NCI-H1092 treated with DMSO at 0.1 percent for 48 hours (cell line): ENCODE measurements around the gene YPEL4.
"Not testable (repeated sequence)": the region's sequence is repeated elsewhere in the genome, so short reads cannot be mapped to it uniquely, and the experiment has no call there.

Experiments used
- DNase-seq: peaks from one replicate; lab custom pipeline; 2025; lab: John Stamatoyannopoulos, UW

Gene YPEL4, protein sequence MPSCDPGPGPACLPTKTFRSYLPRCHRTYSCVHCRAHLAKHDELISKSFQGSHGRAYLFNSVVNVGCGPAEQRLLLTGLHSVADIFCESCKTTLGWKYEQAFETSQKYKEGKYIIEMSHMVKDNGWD

DNA sequence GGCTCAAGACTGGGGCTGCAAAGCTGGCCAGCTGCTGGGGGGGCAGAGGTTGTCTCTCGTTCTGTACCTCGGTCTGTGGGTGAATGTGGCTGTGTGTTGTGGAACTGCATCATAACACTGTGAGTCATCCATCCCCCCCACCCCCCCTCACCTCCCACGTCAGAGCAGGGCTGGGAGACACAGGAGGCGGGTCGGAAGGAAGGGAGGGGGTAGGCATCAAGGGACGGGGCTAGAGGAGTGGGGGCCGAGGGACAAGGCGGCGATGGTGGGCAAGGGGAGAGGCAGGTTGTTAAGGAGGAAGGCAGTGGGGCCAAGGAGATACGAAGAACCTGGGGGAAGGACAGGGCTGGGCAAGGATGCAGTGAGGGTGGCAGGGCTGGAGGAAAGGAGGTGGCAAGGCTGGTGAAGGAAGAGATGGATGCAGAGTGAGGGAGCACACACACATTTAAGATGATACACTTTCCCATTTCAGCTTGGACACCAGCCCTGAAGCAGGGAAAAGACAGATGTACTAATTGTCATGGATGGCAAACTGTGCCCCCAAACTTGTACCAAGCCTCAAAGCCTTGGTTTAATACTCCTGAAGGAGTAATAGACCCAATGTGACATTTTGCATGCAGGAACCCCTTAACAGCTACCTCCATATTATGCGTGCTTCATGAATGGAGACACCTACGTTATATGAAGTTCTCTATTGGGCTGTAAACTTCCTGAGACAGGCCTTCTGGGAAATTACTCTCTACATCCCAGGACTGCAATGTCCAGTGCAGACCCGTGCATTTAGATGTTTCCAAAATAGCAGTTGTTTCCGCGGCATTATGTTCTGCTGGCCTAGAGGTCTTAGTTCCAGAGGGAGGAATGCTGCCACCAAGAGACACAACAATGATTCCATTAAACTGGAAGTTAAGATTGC is at the start of gene YPEL4:
YPEL4 (minus strand) TSS at position 87 of the 913 bp plus-strand sequence. CDS start 2,805 bp downstream, outside the sequence.
- no peak for DNase-seq

DNA sequence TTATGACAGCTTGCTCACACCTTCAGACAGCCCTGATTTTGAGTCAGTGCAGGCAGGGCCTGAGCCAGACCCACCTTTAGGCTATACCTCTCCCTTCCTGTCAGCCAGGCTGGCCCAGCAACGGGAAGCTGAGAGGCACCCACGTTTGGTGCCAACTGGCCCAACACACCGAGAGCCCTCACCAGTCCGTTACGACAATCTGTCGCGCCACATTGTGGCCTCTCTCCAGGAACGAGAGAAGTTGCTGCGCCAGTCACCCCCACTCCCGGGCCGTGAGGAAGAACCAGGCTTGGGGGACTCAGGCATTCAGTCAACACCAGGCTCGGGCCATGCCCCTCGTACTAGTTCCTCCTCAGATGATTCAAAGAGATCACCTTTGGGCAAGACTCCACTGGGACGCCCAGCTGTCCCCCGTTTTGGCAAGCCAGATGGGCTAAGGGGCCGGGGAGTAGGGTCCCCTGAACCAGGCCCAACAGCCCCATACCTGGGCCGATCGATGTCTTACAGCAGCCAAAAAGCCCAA is 49.2 kb upstream of the YPEL4 start:
- DNase-seq: no peak

DNA sequence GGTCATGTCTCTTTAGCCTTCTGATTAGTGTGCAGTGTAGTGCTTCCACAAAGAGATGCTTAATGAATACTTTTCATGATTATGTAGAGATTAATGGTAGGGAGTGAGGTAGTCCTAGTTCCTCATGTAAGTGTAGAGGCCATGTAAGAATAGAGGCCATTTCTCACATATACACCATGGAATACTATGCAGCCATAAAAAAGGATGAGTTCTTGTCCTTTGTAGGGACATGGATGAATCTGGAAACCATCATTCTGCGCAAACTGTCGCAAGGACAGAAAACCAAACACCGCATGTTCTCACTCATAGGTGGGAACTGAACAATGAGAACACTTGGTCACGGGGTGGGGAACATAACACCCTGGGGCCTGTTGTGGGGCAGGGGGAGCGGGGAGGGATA is 40.8 kb upstream of the YPEL4 start:
- not testable (repeated sequence) for DNase-seq

DNA sequence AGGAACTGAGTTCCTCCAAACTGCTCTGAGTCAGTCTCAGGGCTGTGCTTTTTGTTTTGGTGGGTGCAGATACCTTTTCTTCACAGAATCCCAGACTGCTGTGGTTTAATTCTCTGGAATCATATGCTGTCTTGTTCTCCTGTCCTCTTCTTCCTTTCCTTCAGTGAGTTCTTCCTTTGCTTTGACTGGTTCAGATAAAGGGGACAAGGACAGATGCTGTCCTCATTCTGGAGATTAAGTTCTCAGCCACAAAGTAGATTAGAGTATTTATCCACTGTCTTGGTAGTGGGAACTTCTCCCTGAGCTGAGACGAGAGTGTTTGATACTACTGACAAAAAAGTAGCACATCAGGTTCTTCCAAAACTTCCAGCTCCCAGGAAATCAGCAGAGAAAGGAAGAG is 31.5 kb upstream of the YPEL4 start:
- no peak for DNase-seq

DNA sequence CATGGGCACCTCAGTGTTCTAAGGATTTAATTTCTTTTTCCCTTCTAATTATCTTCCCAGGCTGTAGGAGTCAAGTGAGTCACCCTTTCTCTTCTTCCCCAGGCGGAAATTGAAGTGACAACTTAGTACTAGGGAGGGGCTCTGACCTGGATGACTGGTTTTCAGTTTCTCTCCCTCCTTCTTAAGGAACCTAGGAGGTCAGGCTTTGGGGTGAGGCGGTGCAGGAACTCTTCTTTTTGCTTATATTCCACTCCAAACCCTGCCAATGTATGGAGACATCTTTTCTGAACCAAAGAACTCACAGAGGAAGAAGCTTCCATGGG is 30.8 kb upstream of the YPEL4 start:
- no peak for DNase-seq

DNA sequence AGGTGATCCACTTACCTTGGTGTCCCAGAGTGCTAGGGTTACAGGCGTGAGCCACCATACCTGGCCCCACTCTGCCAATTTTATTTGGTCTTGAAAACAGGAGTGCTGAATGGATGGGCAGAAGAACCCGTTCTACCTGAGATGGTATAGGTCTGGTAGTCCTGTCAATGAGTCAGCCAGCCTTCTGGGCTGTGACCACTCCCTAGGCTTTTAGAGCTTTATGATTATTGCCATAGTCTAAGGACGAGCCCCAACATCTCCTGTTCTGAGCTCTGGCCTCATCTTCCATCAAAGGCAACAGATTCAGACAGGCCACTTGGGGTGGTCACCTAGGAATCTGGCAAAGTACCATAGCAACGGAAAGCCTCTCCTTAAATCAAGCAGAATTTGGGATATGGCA is 29.7 kb upstream of the YPEL4 start:
- DNase-seq: no peak

DNA sequence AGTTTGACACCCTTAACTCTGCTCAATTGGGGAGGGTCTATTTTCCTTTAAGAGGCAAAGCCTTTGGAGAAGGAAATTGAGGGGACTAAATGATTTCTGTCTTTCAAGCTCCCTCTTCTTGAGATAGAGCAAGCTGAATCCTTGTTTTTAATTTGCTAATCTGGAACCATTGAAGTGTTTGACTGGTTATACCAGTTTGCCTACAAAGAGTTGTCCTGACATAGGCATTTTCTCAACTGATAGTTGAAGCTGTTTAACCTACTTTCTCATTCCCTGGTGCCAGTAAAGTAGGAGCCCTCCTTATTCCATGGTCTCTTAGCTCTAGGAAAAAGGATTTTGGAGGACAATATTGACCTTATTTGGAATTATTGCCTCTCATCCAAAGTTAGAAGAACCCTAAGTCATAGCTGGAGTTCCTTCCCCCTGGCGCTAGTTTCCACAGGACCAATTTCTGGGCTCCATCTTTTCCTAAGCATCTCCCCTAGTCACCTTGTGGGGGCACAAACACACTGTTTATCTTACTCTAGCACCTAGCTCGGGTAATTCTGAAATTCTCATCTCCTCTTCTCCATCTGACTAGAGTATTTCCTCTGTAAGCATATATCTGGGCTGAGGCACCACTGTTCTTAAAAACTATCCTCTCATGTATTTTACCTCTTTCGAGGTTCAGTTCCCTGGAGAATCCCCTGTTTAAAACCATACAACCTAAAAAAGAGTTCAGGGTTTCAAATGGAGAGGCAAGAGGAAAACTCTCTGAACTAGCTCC is 25.6 kb upstream of the YPEL4 start:
- no peak for DNase-seq

DNA sequence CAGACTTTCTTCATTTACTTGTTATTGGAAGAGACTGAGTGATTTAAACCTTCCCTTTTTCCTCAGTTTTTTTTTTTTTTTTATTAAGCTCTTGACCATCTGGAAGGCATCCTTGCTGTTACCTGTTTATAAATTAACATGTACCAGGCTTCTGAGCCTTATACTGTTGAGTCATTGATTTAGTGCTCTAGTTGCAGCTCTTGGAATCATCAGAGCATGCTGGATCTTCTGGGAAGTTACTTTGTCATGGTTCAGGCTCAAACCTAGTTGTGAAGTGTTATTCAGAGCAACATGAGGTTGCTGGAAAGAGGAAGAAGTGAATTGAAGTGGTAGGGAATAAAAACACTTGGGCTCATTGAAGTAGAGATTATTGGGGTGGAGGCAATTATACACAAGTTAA is 24.5 kb upstream of the YPEL4 start:
- no peak for DNase-seq

DNA sequence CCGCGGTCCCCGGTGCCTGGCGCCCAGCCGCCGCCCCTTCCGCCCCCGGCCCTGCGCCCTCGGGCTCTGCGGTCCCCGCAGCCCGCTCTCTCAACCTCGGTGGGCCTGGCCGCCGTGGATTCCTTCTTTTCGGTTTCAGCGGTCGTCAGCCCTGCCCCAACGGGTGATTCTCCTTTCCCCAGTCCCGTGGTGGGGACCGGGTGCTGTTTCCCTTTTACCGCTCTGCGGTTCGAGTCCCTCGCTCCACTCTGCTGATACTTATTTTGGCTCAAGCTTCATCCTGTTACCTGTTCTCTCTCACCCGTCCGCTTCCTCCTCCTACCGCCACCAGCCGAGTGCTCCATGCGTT is 18.7 kb upstream of the YPEL4 start:
- peak; percentile 37 for DNase-seq

DNA sequence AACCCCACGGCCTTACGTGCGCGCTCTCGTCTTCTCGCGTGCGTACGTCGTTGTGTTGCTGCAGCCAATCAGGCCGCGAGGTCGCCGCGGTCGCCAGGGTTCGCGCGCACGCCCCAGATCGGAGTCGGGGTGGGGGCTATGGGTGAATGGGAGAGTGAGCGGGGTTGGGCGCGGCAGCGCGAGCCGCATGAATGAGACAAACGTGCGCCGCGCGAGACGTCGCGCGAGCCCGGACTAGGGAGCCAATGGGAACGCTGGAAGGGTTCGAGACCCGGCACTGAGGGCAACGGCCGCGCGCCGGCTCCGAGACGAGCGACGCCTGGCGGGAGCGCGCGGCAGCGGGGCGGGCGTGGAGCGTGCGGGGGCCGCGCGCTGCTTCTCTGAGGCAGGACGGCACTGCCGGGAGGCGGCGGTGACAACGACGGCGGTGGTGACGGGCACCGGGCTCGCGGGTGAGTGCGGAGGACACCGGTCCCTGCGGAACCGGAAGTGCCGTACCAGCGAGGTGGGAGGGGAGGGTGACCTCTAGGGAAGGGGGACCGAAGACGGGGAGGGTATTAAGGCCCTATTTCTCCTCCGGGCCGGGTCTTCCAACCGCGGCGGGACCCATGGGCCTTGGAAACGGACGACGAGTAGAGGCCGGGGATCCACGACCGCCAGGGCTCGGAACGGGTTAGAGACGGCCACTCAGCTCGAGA is 18.2 kb upstream of the YPEL4 start, which contains the start of gene ZDHHC5:
ZDHHC5 (plus strand) TSS at position 379 of the 698 bp plus-strand sequence. CDS start 4,977 bp downstream, outside the sequence.
- peak; percentile 100 for DNase-seq

DNA sequence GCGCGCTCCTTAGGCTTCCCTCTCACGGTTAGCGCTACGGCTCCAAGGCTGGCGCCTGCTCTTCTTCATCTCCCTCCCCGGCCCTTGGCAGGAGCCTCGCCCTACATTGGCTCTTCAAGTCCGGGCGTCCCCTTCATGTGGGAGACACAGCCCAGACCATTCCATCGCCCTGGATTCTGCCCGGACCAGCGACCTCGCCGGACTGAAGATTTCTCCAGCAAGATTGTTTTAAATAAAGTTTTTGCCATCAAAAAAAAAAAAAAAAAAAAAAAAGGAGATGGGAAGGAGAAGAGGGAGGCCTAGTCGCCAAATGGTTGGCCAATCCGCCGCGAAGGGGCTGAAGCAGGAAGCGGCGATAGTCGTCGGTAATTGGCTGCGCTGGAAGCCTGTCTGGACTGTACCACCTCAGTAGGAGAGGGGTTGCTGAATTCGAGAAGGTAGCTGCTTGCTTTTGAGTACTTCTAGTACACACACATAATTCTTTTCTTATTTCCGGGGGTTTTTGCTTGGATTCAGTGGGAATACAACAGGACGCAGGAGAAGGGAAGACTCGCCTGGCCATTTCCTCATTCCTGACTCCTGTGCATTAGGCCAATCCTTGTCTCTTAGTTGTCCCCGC is 17.5 kb upstream of the YPEL4 start:
- peak; percentile 100 for DNase-seq

DNA sequence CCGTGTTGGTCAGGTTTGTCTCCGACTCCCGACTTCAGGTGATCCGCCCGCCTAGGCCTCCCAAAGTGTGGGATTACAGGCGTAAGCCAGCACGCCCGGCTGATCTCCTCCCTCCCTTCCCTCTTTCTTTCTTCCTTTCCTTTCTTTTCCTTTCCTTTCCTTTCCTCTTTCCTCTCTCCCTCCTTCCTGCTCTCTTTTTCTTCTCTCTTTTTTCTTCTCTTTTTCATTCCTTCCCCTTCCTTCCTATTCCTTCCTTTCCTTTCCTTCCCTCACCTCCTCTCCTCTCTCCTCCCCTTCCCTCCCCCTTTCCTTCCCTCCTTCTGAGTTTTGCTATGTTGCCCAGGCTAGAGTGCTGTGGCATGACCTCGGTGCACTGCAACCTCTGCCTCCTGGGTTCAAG is 14.3 kb upstream of the YPEL4 start:
- no peak for DNase-seq

DNA sequence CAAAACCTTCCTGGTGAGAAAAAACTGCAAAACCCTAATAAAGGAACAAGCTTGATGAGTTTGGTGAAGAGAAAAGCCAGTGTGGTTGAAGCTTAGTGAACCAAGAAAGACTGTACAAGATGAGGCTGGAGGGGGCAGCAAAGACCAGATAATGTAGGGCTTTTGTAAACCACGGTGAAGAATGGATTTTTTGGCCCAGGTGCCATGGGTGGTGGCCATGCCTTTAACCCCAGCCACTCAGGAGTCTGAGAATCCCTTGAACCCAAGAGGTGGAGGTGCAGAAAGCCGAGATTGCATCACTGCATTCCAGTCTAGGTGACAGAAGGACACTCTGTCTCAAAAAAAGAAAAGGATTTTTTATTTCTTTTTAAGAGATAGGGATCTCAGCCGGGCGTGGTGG is 13.2 kb upstream of the YPEL4 start:
- DNase-seq: no peak

DNA sequence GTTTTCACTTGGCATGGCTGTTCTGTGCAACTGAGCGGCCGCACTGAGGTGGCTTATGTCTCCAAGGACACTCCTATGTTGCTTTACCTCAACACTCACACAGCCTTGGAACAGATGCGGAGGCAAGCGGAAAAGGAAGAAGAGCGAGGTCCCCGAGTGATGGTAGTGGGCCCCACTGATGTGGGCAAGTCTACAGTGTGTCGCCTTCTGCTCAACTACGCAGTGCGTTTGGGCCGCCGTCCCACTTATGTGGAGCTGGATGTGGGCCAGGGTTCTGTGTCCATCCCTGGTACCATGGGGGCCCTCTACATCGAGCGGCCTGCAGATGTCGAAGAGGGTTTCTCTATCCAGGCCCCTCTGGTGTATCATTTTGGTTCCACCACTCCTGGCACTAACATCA is 10.0 kb upstream of the YPEL4 start:
- no peak for DNase-seq

DNA sequence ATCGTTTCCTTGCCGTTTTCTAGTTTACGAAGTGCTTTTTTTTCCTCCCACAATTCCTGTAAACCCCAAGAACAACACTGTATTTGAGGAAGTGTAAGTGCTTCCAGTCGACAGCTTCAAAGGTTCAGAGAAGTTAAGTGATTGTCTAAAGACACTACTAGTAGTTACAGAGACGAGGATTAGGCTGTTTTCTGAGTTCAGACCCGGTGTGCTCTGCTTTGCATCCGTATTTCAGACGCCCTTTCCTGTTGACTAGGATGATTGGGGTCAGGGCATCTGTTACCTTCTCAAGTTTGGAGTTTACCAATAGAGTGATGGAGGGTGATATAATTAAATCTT is 8.3 kb upstream of the YPEL4 start:
- DNase-seq: no peak

DNA sequence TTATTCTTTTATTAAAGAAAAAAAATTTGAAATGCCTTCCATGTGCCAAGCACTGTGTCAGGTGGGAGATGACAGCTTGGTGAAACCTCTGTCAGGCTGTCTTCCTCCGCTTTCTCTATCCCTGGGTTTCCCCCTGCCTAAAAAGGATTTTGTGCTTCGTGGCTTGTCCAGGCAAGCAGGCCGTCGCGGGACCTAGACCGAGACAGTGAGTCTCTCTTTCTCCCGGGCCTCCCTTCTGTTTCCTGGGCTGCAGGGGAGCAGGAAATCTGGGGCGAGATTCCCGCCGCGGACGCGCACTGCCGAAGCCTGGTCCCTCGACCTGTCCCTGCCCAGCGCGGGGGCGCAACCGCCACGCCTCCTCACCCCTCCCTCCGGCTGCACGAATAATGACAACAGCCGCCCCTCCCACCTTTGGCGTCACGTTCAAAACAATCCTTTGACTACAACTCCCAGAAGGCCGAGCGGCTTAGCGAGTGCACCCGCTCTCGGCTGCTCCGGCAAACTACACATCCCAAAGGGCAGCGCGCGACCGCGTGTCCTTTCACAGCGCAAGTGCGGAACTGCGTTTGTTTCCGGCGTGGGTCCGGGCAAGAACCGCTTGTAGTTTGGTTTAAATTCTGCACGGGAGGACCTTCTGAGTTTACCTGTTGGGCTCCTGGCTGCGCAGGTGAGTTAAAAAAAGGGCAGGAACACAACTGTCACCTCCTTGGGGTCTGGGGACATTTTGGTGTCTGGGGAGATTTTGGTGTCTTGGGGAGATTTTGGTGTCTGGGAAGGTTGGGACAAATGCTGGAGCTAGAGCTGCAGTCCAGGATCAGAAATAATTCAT is 7.7 kb upstream of the YPEL4 start, which contains the start of gene CLP1:
CLP1 (plus strand) TSS at position 569 of the 829 bp plus-strand sequence. CDS start 1,715 bp downstream, outside the sequence.
- peak; percentile 100 for DNase-seq

DNA sequence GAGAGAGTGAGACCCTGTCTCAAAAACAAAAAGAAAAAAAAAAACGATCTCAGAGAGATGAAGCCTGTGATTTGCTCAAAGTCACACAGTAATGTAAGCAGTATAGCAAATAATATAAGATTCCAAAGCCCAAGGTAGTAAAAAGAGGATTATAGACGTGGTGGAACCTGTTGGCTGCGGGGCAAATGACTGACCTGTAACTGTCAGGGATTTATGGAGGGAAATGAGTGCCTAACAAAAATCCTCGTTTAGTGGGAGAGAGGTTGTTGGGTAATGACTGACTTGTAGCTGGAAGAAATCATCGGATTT is 7.1 kb upstream of the YPEL4 start:
- DNase-seq: no peak

DNA sequence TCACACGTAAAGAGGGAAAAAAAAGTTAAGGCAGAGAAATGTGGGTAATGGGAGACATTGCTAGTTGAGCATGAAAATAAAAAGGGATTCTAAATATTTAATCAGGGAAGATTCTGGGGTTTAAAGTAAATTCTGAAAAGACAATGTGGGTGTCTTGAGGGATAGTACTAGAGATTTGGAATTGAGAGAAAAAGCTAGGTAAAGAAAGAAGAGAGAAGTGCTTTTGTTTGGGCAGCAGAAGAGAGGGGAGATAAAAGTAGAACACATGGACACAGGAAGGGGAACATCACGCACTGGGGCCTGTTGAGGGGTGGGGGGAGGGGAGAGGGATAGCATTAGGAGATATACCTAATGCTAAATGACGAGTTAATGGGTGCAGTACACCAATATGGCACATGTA is 3.5 kb upstream of the YPEL4 start:
- DNase-seq: no peak

DNA sequence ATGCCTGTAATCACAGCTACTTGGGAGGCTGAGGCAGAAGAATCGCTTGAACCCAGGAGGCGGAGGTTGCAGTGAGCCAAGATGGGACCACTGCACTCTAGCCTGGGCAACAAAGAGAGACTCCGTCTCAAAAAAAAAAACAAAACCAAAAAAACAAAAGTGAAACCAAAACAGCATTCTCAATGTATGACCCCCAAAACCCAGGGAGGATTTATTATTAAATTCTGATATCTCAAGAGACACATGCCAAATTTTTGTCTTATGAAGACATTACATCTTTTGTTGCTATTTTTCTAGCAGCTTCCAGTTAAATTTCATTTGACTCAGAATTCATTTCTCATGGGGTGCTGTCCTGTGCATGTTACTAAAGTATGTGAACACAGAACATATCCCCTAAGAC is 3.0 kb upstream of the YPEL4 start:
- no peak for DNase-seq

DNA sequence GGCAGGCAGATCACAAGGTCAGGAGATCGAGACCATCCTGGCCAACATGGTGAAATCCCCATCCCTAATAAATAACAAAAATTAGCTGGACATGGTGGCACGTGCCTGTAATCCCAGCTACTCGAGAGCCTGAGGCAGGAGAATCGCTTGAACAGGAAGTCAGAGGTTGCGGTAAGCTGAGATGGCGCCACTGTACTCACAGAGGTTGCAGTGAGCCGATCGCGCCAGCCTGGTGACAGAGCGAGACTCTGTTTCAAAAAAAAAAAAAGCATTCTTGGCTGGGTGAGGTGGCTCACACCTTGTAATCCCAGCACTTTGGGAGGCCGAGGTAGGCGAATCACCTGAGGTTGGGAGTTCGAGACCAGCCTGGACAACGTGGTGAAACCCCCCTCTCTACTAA is 2.5 kb upstream of the YPEL4 start:
- not testable (repeated sequence) for DNase-seq

DNA sequence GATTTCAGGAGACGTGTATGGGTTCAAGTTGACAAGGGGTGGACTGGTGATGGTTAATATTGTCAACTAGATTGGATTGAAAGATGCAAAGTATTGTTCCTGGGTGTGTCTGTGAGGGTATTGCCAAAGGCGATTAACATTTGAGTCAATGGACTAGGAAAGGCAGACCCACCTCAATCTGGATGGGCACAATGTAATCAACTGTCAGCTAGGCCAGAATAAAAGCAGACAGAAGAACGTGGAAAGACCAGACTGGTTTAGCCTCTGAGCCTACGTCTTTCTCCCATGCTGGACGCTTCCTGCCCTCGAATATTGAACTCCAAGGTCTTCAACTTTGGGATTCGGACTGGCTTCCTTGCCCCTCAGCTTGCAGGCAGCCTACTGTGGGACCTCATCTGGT is 1.7 kb upstream of the YPEL4 start:
- DNase-seq: no peak
